SK-MEL-5 (cell line): Measurements from ENCODE around the gene JUNB. TPM values are rescaled to one million over a fixed set of nuclear protein-coding genes. Genes with fewer than 3 reads are reported as not detected.
A peak's percentile ranks its signal among the peaks of the same experiment; 100 is the strongest.

Source experiments
- DNase-seq: peaks from one replicate; pipeline ENCODE4 v3.0.0-alpha.2; 2016; ENCODE audit warnings: low read depth, low spot score
- in situ Hi-C: cut with HindIII; loops from 2 replicates; pipeline ENCODE4 v1.10.0; 2016; ENCODE audit warnings: low sequenced_read_pairs, high pct_unique_total_duplicates, low pct_unique_long_range_greater_than_20kb
- total RNA-seq: library from RNA; depleted of rRNA; stranded (reverse); fragments of >200 nt; shearing (Covaris generic); gene quantifications from 2 replicates; pipeline ENCODE4 v1.2.3, GENCODE V29; 2014

JUNB gene
- total RNA-seq, 1 experiment from 2014 or later: 30.7 TPM

- in situ Hi-C loops: no loop called here
- no peak for DNase-seq
These were observed 21.6 kb upstream of the JUNB start for GRCh38 chr19:12769689-12770088.

DNA sequence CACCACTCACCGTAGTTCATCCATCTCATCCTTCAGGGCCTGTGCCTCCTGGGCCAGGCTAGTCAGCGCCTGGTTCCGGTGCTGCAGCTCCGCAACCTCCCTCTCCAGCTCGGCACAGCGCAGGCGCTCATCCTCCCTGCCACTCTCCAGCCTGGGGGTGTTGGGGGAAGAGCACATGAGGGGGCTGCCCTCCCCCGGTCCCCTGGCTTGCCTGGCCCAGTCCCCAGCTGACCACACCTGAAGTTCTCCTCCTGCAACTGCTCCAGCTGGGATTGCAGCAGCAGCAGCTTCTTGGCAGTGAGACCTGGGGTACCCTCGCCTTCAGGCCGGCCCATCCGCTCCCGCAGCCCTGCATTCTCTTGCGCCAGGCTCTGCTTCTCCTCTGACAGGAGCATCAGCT is 20.4 kb upstream of the JUNB start:
- in situ Hi-C loops: no loop called here
- no peak for DNase-seq

- in situ Hi-C loops: no loop called here
- no peak for DNase-seq
These were observed 19.0 kb upstream of the JUNB start for GRCh38 chr19:12772323-12772722.

DNA sequence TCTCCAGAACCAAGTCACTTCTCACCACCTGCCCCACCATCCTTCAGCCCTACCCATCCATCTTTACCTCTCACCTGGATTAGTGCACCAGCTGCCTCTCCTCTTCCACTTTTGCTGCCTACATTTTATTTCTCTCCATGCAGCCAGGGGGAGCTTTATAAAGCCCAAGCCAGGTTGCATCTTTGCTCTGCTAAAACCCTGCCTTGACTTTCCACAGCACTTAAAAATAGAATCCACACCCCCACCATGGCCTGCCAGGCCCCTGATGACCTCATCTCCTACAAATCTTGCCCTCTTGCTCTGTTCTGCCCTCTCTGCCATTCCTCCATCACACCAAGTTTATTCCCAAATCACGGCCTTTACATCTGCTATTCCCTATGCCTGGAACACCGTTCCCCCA is 17.7 kb upstream of the JUNB start:
- in situ Hi-C loops: no loop called here
- DNase-seq: no peak

GRCh38 chr19:12774588-12775555 is 16.4 kb upstream of the JUNB start, which contains the start of gene HOOK2:
Gene HOOK2, minus strand, starts transcription at chr19:12775552. Its CDS starts 103 bp downstream, at chr19:12775449.
- in situ Hi-C loops: no loop called here
- no peak for DNase-seq

DNA sequence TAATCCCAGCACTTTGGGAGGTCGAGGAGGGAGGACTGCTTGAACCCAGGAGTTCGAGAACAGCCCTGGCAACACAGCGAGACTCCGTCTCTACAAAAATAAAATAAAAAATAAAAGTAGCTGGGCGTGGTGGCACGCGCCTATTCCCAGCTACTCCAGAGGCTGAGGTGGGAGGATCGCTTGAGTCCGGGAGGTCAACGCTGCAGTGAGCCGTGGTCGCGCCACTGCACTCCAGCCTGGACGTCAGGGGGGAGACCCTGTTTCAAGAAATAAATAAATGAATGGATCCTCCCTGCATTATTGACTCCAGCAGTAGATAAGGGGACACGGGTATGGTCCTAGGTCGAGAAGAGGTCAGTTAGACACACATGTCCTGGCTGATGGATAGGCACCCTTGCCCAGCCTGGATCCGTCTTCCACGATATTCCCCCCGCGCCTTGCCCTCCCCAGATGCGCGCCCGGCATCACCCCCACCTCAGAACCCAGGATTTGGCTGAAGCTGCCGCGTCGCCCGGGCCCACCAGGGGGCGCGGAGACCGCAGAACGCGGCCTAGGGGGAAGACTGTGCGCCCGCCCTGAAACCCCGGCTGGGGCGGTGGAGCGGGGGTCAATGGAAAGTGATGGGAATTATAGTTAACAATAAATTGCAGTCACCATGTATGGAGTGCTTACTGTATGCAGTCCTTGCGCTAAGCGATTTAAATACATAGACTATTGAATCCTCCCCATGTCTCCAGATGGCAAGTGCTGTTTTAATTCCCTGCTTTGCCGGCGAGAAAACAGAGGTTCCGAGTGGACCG is 13.9 kb upstream of the JUNB start:
- in situ Hi-C loops: no loop called here
- DNase-seq: peak; percentile 67

DNA sequence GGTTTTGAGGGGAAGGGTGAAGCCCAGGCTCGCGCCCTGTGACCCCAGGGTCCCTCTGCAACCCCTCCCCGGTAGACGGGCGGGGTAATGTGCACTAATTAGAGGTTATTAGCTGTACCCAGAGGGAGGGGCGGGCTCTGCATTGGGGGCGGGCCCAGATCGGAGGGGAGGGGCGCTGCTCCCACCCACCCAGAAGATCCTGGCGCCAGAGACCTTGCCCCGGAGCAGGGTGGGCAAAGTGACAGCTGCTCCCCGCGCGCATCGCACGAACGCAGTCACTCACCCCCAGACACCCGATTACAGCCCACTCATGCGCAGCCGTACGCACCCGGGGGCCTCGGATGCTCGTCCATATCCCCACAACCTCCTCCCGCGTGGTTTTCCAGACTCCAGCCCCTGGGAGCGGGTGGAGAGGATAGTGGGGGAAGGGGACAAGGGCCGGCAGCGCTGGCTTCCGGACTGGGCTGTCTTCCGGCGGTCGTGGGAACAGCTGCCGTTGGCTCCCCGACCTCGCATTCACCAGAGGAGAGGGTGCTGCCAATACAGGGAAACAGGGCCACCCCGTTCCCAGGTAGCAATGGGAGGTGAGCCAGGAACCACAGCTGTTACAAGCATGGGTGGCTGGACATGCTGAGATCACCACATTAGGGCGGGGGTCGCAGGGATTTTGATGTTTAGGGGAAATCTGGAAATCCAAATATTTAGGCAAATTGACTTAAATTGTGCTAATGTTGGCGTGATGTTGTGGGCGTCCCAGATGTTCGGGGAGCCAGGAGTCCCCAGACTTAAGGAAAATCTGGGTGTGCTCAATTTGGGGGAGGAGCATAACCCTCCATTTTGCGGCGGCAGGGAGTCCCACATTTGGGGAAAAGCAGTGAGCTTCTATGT is 13.0 kb upstream of the JUNB start:
- in situ Hi-C loops: no loop called here
- peak; percentile 62 for DNase-seq

DNA sequence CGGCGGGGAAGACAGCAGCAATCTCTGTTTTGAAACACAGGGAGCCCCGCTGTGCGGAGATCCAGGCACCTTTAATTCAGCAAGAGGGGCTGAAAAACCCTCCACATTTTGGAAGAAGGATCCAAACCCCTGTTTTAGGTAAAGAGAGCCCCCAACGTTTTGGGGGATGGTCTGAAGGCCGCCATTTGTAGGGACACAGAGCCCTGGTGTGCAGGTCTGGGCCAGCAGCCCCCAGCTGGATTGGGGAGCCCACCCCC is 12.5 kb upstream of the JUNB start:
- in situ Hi-C loops: no loop called here
- DNase-seq: no peak

- in situ Hi-C loops: no loop called here
- peak; percentile 46 for DNase-seq
These were observed 11.9 kb upstream of the JUNB start for GRCh38 chr19:12779162-12779993.

- in situ Hi-C loops: no loop called here
- DNase-seq: no peak
These were observed 9.2 kb upstream of the JUNB start for GRCh38 chr19:12782174-12782423.

DNA sequence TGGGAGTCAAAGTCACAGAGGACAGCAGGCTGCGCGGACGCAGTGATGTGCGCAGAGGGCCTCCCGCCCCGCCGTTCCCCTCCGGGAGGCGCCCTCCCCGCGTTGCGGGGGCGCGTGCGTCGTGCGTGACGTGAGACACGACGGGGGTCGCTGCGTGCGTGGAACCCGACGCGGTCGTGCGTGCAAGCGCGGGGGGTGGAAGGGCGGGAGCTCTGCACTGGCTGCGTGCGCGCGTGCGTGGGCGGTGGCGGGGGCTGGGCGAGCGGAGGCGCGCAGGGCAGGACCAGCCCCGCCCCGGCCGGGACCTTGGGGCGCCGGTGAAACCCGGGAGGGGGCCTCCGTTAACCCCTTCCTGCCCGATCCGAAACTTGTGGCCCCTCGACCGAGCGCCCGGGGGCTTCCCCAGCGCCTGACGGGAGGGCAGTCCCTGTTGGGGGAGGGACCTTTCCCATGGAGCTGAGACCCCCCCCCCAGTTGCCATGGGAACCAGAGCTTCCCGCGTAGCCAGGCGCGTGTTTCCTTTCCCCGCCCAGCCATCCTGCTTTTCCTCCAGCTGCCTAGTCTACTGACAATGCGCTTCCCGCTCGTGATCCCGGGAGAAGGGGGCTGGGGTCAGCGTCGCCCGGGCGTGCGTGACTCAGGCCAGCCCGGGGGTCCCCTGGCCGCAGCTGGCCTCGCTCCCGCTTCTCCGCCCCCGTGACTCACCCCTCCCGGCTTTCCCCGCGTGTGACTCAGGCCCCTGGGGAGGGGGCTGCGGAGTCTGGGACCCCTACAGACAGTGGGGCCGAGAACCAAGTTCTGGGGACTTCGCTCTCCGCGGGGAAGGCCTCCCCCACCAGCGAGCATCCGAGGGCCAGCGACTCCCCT is 8.6 kb upstream of the JUNB start:
- peak; percentile 77 for DNase-seq
- in situ Hi-C loops: no loop called here

DNA sequence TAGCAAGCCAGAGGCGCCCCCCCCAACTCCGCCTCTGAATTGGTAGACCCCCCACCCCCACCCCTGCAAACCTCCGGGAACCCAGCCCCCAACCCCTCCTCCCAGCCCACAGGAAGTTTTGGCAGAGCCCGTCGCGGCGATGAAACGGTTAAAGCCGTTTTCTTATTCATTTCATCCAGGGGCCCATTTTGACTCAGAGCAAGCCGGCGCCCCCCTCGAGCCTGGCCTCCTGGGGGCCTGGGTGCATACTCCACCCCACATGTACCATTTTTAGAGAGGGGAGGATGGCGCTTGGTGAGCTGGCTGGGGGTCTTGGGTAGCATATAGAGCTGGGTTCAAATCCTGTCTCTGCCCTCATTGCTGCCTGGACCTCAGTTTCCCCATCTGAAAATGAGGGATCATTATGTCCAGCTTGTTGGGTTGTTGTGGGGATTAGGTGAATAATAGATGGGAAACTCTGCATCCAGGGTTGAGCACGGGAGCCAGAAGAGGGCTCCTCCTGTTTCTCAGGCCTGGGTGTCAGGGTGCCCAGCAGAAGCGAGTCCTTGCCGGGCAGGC is 7.9 kb upstream of the JUNB start:
- DNase-seq: no peak

GRCh38 chr19:12783849-12784393 is 7.4 kb upstream of the JUNB start:
- DNase-seq: no peak
- in situ Hi-C loops: no loop called here

More for the DNA sequence above, 7.9 kb upstream of the JUNB start:
- in situ Hi-C loops: no loop called here

- DNase-seq: no peak
- in situ Hi-C loops: no loop called here
These were observed 6.9 kb upstream of the JUNB start for GRCh38 chr19:12784394-12784870.

- in situ Hi-C loops: no loop called here
- no peak for DNase-seq
These were observed 6.3 kb upstream of the JUNB start for GRCh38 chr19:12784871-12785430.
